B cell (primary cell): ENCODE results near the gene TBC1D1.

ENCODE experiments used
- EZH2 ChIP-seq: IDR thresholded peaks from 2 replicates; pipeline ENCODE4 v1.6.1; 2012; ENCODE audit warnings: borderline replicate concordance, low read depth, mild to moderate bottlenecking, moderate library complexity, low read length; ENCODE audit not compliant: insufficient read depth, poor library complexity, severe bottlenecking
- TF ChIP-seq, protein P1 (sequence below): fragments of 200-600 bp; IDR thresholded peaks from one replicate; pipeline ENCODE4 v1.8.0; 2022; ENCODE audit warnings: antibody characterized with exemption, mild to moderate bottlenecking

DNA sequence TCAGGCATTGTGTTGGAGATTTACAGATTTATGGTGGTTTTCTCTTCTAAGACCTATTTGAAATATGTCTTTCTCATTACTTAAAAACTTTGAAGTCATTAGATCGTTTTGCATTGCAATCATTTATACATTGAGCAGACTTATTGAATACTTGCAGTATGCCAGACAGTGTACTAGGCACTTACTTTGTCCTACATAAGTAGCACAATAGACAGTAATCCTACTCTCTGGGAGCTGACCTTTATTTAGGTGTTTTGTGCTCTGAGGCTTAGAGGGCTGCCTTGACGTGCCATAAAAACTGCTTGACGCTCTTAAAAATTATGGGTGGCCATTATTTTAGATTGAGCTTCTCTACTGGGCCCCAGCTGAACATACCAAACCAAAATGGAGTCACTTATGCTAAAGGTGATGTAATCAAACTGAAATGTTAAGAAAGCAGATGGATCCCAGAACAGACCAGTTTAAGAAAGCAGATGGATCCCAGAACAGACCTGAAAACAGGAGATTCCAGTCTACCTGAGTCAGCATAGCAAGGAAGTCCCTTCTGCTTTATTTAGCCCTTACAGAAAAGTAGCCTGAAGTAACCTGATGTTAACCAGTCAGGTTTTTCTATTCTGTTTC is 111.7 kb downstream of the TBC1D1 start:
- TF ChIP-seq, protein P1, sequence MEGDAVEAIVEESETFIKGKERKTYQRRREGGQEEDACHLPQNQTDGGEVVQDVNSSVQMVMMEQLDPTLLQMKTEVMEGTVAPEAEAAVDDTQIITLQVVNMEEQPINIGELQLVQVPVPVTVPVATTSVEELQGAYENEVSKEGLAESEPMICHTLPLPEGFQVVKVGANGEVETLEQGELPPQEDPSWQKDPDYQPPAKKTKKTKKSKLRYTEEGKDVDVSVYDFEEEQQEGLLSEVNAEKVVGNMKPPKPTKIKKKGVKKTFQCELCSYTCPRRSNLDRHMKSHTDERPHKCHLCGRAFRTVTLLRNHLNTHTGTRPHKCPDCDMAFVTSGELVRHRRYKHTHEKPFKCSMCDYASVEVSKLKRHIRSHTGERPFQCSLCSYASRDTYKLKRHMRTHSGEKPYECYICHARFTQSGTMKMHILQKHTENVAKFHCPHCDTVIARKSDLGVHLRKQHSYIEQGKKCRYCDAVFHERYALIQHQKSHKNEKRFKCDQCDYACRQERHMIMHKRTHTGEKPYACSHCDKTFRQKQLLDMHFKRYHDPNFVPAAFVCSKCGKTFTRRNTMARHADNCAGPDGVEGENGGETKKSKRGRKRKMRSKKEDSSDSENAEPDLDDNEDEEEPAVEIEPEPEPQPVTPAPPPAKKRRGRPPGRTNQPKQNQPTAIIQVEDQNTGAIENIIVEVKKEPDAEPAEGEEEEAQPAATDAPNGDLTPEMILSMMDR = no peak
- TF ChIP-seq EZH2 = no peak
